SKM-1 (cell line): ENCODE results near the gene RILPL1.
"Not testable (repeated sequence)": the region's sequence is repeated elsewhere in the genome, so short reads cannot be mapped to it uniquely, and the experiment has no call there.

Experiments used
- DNase-seq: peaks from one replicate; lab custom pipeline; 2025; ENCODE audit not compliant: unreplicated experiment; lab: John Stamatoyannopoulos, UW

RILPL1 gene

GRCh38 chr12:123533672-123534643 lies at the start of gene RILPL1:
Gene RILPL1 (minus strand): TSS chr12:123533719. CDS start chr12:123533482, 237 bp downstream.
- DNase-seq = no peak

- DNase-seq = no peak
Measured at GRCh38 chr12:123580772-123581171, 47.3 kb upstream of the RILPL1 start.

- DNase-seq = not testable (repeated sequence)
Measured at GRCh38 chr12:123578829-123579228, 45.3 kb upstream of the RILPL1 start.

- no peak for DNase-seq
Measured at GRCh38 chr12:123578243-123578642, 44.7 kb upstream of the RILPL1 start.

GRCh38 chr12:123576611-123577010 lies 43.1 kb upstream of the RILPL1 start:
- DNase-seq = no peak

GRCh38 chr12:123573870-123574269 lies 40.4 kb upstream of the RILPL1 start:
- DNase-seq = no peak

- no peak for DNase-seq
Measured at GRCh38 chr12:123572391-123572790, 38.9 kb upstream of the RILPL1 start.

GRCh38 chr12:123571343-123571813 lies 37.9 kb upstream of the RILPL1 start:
- DNase-seq = no peak

- DNase-seq = no peak
Measured at GRCh38 chr12:123559468-123559867, 25.9 kb upstream of the RILPL1 start.

- DNase-seq = not testable (repeated sequence)
Measured at GRCh38 chr12:123558487-123558886, 25.0 kb upstream of the RILPL1 start.

GRCh38 chr12:123554843-123555242 lies 21.3 kb upstream of the RILPL1 start:
- not testable (repeated sequence) for DNase-seq

GRCh38 chr12:123554136-123554535 lies 20.6 kb upstream of the RILPL1 start:
- DNase-seq = not testable (repeated sequence)

- no peak for DNase-seq
Measured at GRCh38 chr12:123550700-123551099, 17.2 kb upstream of the RILPL1 start.

GRCh38 chr12:123548107-123548506 lies 14.6 kb upstream of the RILPL1 start:
- no peak for DNase-seq

GRCh38 chr12:123546281-123546680 lies 12.8 kb upstream of the RILPL1 start:
- DNase-seq = no peak

GRCh38 chr12:123543541-123543940 lies 10.0 kb upstream of the RILPL1 start:
- DNase-seq = no peak

- DNase-seq = no peak
Measured at GRCh38 chr12:123540899-123541662, 7.6 kb upstream of the RILPL1 start.

GRCh38 chr12:123535952-123536351 lies 2.4 kb upstream of the RILPL1 start:
- DNase-seq = not testable (repeated sequence)

GRCh38 chr12:123532808-123533649 lies 490 bp downstream of the RILPL1 start:
- DNase-seq = no peak

GRCh38 chr12:123532019-123532418 lies 1.5 kb downstream of the RILPL1 start:
- DNase-seq = no peak

GRCh38 chr12:123531091-123531490 lies 2.4 kb downstream of the RILPL1 start:
- DNase-seq = no peak
